Measurements from ENCODE around the gene PIP4K2A. TPM values are rescaled to one million over a fixed set of nuclear protein-coding genes. Genes with fewer than 3 reads are reported as not detected.
A peak's percentile ranks its signal among the peaks of the same experiment; 100 is the strongest.

PIP4K2A gene
- total RNA-seq, 4 donors from 2014 or later = 3.1 to 19.1 (median 7.6) TPM

- no CpG with 5 or more reads among the region's 67 CpGs for WGBS, 2 donors
- TF ChIP-seq CTCF (IDR thresholded peaks at IDR 0.05) = no peak
- no peak for TF ChIP-seq POLR2A (IDR thresholded peaks at IDR 0.05)
- no peak for DNase-seq
These were observed 412 bp downstream of the PIP4K2A start for GRCh38 chr10:22713853-22714478.

GRCh38 chr10:22712956-22713852 is 1.2 kb downstream of the PIP4K2A start:
- no peaks in the 10 kb centered on the region for H3K9me3 ChIP-seq
- no peak for TF ChIP-seq CTCF (IDR thresholded peaks at IDR 0.05)
- TF ChIP-seq POLR2A (IDR thresholded peaks at IDR 0.05) = peak in 1 of 4 donors; percentile 16
- H3K36me3 ChIP-seq = no peaks in the 10 kb centered on the region
- DNase-seq = no peak
- intact Hi-C loops (cut with DNase I) = no loop called here
- peak overlapping the region; percentile 83 to 97 (median 86) for H3K27ac ChIP-seq
- H3K4me3 ChIP-seq = peak overlapping the region; percentile 73 to 99 (median 95)
- WGBS, 2 donors = 3 to 7% methylated on average over 3 to 17 of the region's 73 CpGs
- no peaks in the 10 kb centered on the region for H3K27me3 ChIP-seq
- peaks cover 5 to 52% (median 13%) of the 10 kb centered on the region in 3 donors for H3K4me1 ChIP-seq

More at GRCh38 chr10:22713853-22714478, 412 bp downstream of the PIP4K2A start:
- H3K4me3 ChIP-seq = peak overlapping the region; percentile 73 to 99 (median 95)
- H3K9me3 ChIP-seq = no peaks in the 10 kb centered on the region
- H3K36me3 ChIP-seq = no peaks in the 10 kb centered on the region
- H3K27me3 ChIP-seq = no peaks in the 10 kb centered on the region
- peak overlapping the region; percentile 83 to 97 (median 86) for H3K27ac ChIP-seq
- H3K4me1 ChIP-seq = peaks cover 5 to 48% (median 13%) of the 10 kb centered on the region in 3 donors
- intact Hi-C loops (cut with DNase I) = no loop called here

- TF ChIP-seq POLR2A (IDR thresholded peaks at IDR 0.05) = no peak
- no peak for TF ChIP-seq CTCF (IDR thresholded peaks at IDR 0.05)
- no peak for DNase-seq
- peaks cover 5 to 58% (median 13%) of the 10 kb centered on the region in 3 donors for H3K4me1 ChIP-seq
- WGBS, 2 donors = 24 to 28% methylated on average over 8 of the region's 8 CpGs
- H3K9me3 ChIP-seq = no peaks in the 10 kb centered on the region
- H3K27ac ChIP-seq = peak overlapping the region in 3 of 4 donors; percentile 83 to 97 (median 88)
- H3K36me3 ChIP-seq = no peaks in the 10 kb centered on the region
- intact Hi-C loops (cut with DNase I) = no loop called here
- H3K4me3 ChIP-seq = peak overlapping the region; percentile 73 to 99 (median 95)
- no peaks in the 10 kb centered on the region for H3K27me3 ChIP-seq
These were observed 2.0 kb downstream of the PIP4K2A start for GRCh38 chr10:22712211-22712955.

GRCh38 chr10:22711373-22711772 is 3.0 kb downstream of the PIP4K2A start:
- intact Hi-C loops (cut with DNase I) = no loop called here
- Histone ChIP-seq H3K36me3 (no peaks in the 10 kb centered on the region), H3K9me3 (no peaks in the 10 kb centered on the region), H3K27ac (no peak overlapping the region), H3K27me3 (no peaks in the 10 kb centered on the region), H3K4me3 (peak overlapping the region in 1 of 4 donors; percentile 99), H3K4me1 (peaks cover 5 to 58% (median 13%) of the 10 kb centered on the region in 3 donors)
- no peak for TF ChIP-seq POLR2A (IDR thresholded peaks at IDR 0.05)
- TF ChIP-seq CTCF (IDR thresholded peaks at IDR 0.05) = no peak
- DNase-seq = no peak
- WGBS, 2 donors = 85% methylated on average over 3 of the region's 3 CpGs
